Ramos (cell line): Measurements from ENCODE around the gene NAV3.

ENCODE experiments used
- in situ Hi-C: fragments of 300-500 bp; cut with MboI; formaldehyde crosslinking; loops from one replicate; pipeline ENCODE4 v1.14.3; 2022; ENCODE audit warnings: low sequenced_read_pairs; ENCODE audit not compliant: unreplicated experiment

Gene NAV3

DNA sequence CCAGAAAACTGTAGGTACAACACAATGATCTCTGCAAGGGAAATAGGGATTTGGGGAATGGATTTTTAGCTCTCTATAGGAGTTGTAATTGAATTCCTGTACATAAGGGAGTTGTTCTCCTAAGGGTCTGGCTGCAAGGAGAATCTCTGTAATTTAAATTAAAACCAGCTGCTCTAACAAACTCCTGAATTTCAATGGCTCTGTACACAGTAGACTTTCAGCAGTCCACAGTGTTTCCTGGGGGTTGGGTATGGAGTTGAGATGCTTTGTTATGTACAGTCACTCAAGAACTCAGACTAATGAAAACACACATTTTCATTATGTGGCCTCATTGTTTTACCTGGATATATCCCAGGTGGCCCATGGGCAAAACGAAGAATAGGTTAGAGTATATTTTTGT lies 93.2 kb downstream of the NAV3 start:
- in situ Hi-C loops = no loop called here

DNA sequence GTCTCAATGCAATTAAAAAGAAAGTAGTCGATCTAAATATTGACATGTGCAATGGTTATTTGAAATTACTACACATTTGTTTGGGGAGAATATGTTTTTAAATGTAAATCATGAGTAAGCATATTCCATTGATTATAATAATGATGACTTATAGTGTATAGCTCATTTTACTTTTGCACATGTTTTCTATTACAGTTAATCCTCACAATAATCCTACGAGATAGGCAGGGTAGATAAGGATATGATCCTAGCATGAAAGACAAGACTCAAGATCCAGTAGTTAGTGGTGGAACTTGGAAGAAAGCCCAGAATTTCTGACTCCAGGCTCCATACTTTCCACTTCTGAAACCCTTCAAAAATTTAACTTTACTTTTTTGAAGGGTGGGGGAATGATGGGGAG lies 94.0 kb downstream of the NAV3 start:
- in situ Hi-C loops = no loop called here

DNA sequence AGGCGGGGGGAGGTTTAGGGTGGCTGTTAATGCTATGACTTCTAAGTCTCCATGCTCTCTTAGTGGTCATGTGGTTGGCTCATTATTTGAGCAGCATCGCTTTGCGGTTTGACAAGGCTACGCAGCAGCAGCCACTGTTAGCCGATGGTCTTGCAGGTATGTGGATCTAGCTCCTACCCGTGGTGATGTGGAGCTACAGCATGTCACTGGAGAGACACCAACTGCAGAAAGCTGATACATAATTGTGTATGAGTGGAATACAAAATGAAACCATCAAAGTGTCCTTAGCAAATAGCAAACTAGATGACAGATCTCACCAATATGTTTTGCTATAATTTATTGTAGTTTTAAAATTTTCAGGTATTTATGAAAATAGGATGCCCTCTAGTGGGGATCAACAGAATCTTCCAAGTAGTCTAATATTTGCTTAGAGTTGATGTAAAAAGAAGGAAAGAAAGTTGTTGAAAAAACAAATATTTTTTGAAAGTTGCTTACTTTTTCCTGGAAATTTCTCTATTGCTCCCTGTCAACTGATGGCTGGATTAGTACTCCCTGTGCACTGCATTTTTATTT lies 94.9 kb downstream of the NAV3 start:
- in situ Hi-C loops = no loop called here

DNA sequence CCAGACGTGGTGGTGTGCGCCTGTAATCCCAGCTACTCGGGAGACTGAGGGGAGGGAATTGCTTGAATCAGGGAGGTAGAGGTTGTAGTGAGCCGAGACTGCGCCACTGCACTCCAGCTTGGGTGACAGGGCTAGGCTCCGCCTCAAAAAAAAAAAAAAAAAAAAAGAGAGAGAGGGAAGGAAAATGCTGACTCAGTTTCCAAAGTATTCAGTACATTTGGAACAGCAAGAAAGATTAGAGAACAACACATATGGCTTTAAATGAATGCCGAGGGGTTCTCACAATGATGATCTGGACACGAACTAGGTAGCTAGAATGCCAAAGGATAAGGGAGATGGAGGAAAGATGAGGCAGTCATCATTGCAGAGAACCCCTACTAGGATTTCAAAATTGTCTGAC lies 97.4 kb downstream of the NAV3 start:
- in situ Hi-C loops = no loop called here

DNA sequence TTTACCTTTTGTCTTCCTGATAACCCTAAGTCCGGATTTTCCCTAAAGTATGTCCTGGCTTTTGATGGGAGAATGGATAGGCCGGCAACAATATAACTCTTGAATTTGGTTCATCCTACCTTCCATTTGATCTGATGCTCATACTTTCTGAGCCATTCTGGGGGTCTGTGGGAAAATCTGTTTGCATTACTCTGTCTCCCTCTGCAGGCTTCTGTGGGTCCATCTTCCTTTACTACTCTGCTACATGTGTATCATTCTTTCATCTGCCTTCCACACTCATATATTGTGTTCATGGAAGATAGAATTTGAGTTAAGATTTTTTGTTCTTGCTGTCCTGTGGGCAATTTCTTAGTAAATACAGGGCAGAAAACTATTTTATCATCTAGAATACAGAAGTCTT lies 101.5 kb downstream of the NAV3 start:
- in situ Hi-C loops = no loop called here

DNA sequence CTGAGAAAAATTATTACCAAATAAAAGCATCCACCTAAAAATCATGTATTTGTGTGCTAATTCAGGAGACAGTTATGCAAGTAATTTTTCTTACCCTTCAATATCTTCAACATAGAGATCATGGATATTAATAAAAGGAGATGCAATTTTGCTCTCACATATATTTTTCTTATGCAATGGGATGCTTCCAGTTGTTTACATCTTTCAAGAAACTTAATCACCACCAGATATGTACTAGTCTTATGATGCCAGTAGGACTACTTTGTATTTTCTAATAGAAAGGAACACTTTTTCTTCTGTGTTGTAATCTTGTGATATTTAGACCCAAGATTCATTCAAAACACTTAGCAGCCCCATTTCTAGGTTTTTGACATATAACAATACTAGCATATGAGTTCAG lies 107.6 kb downstream of the NAV3 start:
- in situ Hi-C loops = no loop called here

DNA sequence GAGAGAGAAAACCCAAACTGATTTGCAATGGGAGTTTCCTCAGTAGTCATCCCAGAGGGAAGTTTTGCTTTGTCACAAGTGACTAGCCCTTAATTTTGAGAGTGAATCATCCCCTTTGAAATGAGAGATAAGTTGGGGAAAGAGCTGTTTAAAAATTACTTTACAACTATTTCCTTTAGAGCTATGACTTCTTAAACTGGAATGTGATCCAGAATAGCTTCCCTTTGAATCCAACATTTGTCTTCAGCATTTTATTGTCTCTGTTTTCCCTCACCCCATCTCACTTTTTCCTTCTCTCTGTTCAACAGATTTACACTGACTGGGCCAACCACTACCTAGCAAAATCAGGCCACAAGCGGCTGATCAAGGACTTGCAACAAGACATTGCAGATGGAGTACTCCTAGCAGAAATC lies 109.3 kb downstream of the NAV3 start:
- in situ Hi-C loops = no loop called here

DNA sequence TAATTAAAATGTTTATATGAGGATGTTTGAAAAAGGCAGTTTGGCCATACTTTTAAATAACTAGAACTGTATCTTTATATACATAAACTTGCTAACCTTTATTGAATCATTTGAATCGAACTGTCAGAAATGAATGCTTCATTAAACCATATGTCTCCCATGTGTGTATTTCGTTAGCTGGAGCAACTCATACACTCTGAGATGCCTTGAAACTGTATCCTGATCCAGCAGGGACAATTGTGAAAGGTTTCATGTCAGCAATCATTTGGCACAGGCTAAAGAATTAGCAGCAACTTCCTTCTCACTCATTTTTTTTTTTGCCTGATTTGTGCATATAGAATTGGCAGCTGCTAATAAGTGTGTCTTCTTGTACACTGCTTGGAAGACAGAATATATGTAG lies 109.9 kb downstream of the NAV3 start:
- in situ Hi-C loops = no loop called here

DNA sequence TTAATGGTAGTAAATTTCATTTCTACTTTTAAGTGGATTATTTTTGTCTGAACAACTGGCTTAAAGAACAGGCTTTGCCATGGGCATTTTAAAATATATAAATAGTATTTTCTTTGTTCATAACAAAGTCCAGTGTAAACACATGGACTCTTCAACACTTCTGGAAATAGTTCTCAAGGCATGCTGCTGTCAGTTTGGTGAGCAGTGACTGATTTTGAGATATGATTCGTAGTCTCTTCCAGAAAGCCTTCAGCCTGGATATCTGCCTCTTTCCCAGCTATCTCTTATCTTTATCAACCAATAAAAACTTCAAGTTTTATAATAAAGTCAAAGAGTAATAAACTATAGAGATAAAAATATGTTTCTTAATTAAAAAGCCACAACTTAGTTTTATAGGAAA lies 110.7 kb downstream of the NAV3 start:
- in situ Hi-C loops = no loop called here

DNA sequence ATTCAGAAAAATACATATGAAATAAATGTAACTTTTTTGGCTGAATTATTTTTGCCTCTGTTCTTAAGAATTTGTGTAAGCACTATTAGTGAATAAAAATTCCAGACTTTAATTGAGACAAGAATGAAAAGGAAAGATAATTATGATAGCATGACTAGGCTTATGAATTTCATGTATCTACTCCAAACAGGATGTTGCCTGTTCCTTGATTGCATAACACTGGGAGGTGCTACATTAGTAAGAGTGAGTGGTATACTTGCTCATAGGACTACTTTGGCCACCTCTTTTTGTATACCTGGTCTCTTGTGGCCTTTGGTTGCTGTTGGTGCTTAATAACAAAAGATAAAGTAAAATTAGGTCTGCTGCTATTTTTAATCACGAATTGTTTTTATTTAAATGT lies 112.8 kb downstream of the NAV3 start:
- in situ Hi-C loops = no loop called here

DNA sequence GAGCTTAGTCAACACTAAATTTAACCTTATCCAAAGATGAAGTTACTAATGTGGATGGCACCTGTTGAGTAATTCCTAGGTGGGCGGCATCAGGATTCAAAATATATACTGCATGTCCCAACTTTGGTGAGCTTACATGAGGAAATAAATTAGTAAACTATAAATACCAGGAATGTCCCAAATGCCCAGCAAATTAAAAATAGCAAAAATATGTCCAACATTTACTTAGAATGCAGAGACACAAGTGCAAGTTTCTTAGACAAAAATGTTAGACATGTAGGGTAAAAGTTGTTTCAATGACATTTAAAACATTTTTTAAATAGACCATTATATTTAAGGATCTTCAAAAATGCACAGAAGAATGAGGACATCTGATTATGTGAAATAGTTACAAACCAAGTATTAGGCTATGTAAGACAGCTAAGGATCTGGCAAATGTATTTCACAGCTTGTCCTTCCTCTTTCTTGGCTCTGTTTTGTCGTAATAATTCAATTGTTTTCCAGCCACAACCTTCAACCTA lies 115.9 kb downstream of the NAV3 start:
- in situ Hi-C loops = no loop called here

DNA sequence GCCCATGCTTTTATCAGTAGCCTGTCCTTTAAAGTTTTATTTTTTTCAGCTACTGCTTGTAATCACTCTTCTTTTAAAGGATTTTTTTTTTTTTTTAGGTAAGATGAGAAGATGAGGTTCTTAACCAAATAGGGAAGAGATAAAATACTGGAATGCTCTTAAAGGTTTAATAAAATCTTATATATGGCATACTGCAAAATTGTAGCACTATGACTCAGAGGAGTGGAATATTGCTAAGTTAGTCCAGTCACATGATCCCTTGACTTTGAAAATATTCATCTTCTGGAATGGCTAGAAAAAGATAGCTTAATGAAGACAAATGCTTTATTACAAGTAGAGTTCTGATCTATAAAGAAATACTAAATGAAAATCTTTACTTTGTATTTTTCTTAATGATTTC lies 116.6 kb downstream of the NAV3 start:
- in situ Hi-C loops = no loop called here

DNA sequence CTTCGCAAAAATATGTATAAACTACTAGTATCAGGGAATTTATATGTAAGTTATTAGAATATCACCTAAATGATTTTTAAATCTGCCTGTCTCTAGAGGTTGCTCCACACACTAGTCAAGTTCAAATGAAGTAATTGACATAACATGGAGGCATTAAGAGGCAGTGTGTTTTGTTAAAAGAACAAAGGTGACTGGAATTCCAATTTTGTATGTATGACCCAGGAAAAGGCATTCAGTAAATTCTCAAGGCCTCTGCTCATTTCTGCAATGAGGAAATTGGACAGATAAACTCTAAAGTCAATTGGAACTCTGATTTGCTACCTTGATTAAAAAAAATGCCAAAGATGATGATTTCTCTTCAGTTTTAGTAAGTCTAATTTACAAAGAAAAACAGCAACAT lies 117.1 kb downstream of the NAV3 start:
- in situ Hi-C loops = no loop called here

DNA sequence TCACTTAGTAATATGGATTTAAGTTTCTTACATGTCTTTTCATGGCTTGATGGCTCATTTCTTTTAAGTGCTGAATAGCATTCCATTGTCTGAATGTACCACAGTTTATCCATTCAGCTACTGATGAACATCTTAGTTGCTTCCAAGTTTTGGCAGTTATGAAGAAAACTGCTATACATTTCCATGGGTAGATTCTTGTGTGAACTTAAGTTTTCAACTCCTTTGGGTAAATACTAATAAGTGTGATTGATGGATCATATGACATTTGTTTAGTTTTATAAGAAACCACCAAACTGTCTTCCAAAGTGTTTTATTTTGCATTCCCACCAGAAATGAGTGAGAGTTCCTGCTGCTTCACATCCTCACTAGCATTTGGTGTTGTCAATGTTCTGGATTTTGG lies 119.2 kb downstream of the NAV3 start:
- in situ Hi-C loops = no loop called here

DNA sequence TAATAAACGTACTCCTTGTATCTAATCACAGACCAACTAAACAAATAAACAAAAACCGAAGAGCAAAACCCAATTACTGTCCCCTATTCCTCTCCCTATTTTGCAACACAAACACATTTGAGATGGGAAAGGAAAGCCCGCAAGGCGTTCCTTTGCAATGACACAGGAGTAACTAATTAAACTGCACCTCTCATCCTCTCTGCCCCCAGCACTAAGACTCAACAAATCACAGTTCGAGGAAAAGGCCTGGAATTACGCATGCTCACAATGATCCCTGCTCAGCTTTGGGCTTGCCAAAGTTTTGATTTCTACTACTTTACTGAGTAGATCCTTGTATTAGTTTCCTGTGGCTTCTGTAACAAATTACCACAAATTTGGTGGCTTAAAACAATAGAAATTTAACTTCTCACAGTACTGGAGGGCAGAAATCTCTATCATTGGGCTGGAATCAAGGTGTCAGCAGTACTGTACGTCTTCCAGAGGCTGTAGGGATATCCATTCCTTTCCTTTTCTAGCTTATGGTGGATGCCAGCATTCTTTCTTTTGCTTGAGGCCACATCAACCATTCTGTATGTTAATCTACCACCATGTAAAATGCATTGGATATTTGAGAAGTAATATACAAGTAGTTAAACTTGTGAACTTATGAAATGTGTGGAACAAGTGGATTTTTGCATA lies 123.0 kb downstream of the NAV3 start:
- in situ Hi-C loops = no loop called here

DNA sequence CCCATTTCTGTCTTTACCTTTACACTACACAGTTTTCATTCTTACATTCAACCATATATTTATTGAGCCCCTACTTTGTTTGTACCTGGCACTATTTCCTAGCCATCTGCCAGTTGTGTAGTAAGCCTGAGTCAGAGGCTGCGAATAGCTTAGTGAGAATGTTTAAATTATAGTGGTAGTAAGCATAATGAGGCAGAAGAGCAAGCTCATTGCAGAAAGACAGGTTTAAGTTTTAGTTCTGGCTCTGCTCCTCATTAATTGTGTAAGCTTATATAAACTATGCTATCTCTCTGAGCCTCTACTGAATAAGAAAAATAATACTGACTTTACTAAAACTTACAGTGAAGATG lies 123.5 kb downstream of the NAV3 start:
- in situ Hi-C loops = no loop called here

DNA sequence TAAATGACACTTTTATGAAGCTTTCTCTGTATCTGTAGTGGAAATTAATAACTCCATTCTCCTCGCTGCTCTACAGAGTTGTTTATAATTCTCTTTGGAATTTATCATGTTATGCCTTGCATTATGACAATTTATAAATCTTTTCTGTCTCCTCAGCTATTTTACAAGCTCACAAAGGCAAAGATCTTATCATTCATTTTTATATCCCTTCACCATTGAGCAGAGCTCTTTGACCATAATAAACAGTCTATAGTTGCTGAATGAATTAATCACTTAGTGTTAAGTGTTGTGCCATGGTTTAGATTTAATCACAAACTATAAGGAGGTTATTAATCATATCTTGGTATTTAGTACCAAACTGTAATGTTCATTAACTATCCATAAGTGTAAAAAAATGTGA lies 126.4 kb downstream of the NAV3 start:
- in situ Hi-C loops = no loop called here

DNA sequence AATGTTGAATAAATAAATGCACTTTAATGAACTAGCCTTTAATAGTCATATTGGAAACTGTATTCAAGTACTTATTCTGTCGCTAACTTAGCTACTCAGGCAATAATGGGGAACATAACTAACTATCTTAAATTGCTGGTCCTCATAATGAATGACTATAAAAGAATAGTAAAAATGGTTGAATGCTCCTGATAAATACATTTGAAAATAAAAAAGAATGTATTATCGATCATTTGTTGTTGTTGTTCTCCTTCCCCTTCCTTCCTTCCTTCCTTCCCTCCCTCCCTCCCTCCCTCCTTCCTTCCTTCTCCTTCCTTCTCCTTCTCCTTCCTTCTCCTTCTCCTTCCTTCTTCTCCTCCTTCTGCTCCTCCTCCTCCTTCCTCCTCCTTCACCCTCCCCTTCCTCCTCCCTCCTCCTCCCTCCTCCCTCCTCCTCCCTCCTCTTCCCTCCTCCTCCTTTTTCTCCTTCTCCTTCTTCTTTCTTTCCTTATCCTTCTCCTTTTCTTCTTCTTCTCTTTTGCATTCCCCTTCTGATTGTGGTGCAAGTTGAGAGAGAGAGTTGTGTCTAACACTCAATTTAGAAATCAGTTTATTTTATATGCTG lies 133.0 kb downstream of the NAV3 start:
- in situ Hi-C loops = no loop called here

DNA sequence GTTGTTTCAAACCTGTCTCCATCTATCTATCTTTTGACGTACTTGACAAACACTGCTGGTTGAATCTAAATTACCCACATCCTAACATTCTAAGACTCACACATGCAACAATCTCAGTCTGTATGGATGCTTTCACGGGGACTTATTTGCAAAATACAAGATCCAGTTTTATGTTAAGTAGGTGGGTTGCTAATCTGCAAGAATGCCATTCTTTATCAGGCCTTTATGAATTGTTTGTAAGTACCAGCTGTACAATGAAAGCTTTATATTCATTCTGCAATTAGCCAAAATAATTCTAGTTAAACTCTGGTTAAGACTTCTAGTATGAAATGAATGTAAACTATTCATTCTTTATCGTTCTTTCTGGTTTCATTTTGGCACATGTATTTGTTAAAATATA lies 135.1 kb downstream of the NAV3 start:
- in situ Hi-C loops = no loop called here

DNA sequence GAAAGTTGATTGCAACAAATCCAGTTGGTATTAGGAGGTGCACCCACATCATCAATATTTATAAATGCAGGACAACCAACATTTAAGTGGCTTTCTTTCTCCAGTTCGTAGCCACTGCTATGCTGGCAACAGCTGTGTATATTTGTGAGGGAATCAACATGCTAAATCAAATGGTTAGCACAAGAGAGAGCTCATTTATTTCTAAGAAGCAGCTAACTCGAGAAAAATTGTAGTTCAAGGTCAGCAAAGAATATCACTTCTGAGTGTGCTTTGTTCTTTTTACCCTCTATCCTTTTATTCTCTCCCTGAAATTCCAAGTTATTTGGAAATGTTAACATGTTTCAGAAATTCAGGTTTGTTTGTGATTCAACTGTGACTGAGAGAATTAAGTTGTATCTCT lies 137.3 kb downstream of the NAV3 start:
- in situ Hi-C loops = no loop called here

DNA sequence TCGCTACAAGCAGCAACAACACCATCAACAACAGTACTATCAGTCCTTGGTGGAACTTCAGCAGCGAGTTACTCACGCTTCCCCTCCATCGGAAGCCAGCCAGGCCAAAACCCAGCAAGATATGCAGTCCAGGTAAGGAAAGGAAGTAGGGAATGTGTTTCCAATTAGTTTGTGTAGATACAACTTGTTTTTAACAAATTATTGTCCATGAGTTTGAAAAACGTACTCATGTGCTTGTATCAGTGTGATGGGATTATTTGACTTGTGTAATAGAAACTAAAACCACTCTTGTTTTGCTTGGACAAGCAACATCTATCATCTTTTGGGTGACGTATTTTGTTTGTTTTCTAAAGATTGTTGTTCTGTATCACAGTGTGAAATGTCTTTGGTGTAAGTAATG lies 137.9 kb downstream of the NAV3 start:
- in situ Hi-C loops = no loop called here

DNA sequence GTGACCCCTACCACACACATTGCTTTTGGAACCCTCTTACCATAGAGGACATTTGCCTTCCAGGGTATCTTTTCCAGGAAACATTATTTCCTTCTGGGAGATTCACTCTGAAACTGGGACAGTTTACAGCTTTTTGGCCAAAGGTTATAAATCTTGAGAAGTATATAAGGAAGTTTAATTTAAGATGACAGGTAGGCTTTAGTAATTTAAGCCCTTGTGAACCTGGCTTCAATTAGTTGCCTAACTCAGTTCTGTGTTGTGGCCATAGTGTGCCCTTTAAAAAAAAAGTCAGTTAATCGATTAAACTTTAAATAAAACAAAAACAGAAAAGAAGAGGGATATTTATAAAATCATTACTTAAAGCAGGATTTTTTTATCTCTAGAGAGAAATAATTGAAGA lies 142.9 kb downstream of the NAV3 start:
- in situ Hi-C loops = no loop called here
